Left lobe of liver (tissue), 2 donors: ENCODE measurements around the gene TFF1. TPM values are rescaled to one million over a fixed set of nuclear protein-coding genes. Genes with fewer than 3 reads are reported as not detected.

Experiments
- ATAC-seq: fragments of 200-7000 bp; cut with Tn5 transposase; one replicate; pipeline ENCODE4 v1.9.1; 2020; ENCODE audit warnings: mild to moderate bottlenecking, moderate library complexity
- DNase-seq: peaks from one replicate; pipeline ENCODE4 v3.0.0-alpha.2; 2020; ENCODE audit warnings: low spot score
- total RNA-seq: library from RNA; stranded (reverse); gene quantifications from one replicate; pipeline ENCODE4 v1.2.1, GENCODE V29; 2021
- donor health status: DM: no; HTN: no; CAD: no; lungs with moderate emphysema.
- donor health status: DM: no; HTN: yes; CAD: no.

The TFF1 gene
- total RNA-seq, 1 donor from 2014 or later: 0.83 TPM

- DNase-seq (no peak), ATAC-seq (no peak)
Measured at GRCh38 chr21:42384156-42384945, 18.0 kb upstream of the TFF1 start.

GRCh38 chr21:42383331-42383730 lies 17.0 kb upstream of the TFF1 start:
- no peak for ATAC-seq
- no peak for DNase-seq

GRCh38 chr21:42382915-42383314 lies 16.6 kb upstream of the TFF1 start:
- ATAC-seq (no peak), DNase-seq (no peak)

GRCh38 chr21:42381347-42381984 lies 15.1 kb upstream of the TFF1 start:
- ATAC-seq (peak; percentile 90), DNase-seq (peak; percentile 65)

GRCh38 chr21:42379426-42380215 lies 13.3 kb upstream of the TFF1 start:
- DNase-seq: no peak
- ATAC-seq: no peak

GRCh38 chr21:42378418-42378817 lies 12.1 kb upstream of the TFF1 start:
- ATAC-seq: no peak

GRCh38 chr21:42377951-42378340 lies 11.6 kb upstream of the TFF1 start:
- ATAC-seq: no peak
- DNase-seq: no peak

More at GRCh38 chr21:42378418-42378817, 12.1 kb upstream of the TFF1 start:
- no peak for DNase-seq

- no peak for DNase-seq
- no peak for ATAC-seq
Measured at GRCh38 chr21:42377211-42377950, 11.0 kb upstream of the TFF1 start.

GRCh38 chr21:42376338-42376982 lies 10.1 kb upstream of the TFF1 start:
- DNase-seq (no peak), ATAC-seq (no peak)

- ATAC-seq: no peak
Measured at GRCh38 chr21:42375966-42376337, 9.6 kb upstream of the TFF1 start.

GRCh38 chr21:42375506-42375905 lies 9.2 kb upstream of the TFF1 start:
- DNase-seq (no peak), ATAC-seq (no peak)

More at GRCh38 chr21:42375966-42376337, 9.6 kb upstream of the TFF1 start:
- DNase-seq: no peak

- ATAC-seq (no peak), DNase-seq (no peak)
Measured at GRCh38 chr21:42374864-42375499, 8.6 kb upstream of the TFF1 start.

GRCh38 chr21:42374457-42374856 lies 8.1 kb upstream of the TFF1 start:
- no peak for DNase-seq
- no peak for ATAC-seq

GRCh38 chr21:42373908-42374455 lies 7.6 kb upstream of the TFF1 start:
- DNase-seq: no peak
- no peak for ATAC-seq

- ATAC-seq (no peak), DNase-seq (no peak)
Measured at GRCh38 chr21:42373196-42373907, 7.0 kb upstream of the TFF1 start.

- DNase-seq (no peak), ATAC-seq (no peak)
Measured at GRCh38 chr21:42370894-42371654, 4.7 kb upstream of the TFF1 start.

GRCh38 chr21:42369821-42370220 lies 3.5 kb upstream of the TFF1 start:
- no peak for DNase-seq
- no peak for ATAC-seq
